Measurements from ENCODE around the gene KDM3B. TPM values are rescaled to one million over a fixed set of nuclear protein-coding genes. Genes with fewer than 3 reads are reported as not detected.
A peak's percentile ranks its signal among the peaks of the same experiment; 100 is the strongest.

The KDM3B gene
- total and polyA plus RNA-seq, 2 of the 8 experiments (the other 6 are each of a cell fraction or from before 2014, with no cell fraction given), result 27.1 to 78.1 TPM

DNA sequence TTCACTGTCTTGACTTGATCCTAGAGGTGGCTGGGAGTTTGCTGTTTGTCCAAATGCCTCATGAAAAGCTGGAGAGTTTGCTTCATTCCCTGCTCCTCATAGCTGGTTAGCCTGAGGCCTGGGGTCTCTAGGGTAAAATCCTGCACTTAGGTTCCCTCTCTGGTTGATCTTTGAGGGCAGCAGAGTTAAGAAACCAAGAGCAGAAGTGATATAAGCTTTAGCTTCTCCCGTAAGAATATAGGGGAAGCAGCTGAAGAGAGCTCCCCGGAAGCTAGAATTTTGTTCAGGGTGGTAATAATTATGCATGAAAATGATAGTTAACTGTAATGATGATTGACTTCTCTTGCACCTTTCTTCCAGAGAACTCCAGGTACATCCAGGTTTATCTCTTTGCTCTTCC, 13.0 kb upstream of the KDM3B start:
- H3K27me3 ChIP-seq (replicated peaks in 1 of 4; ENCODE audit: control insufficient read depth in 3 of 4, extremely low read depth in 1 of 4, insufficient read depth in 3 of 4, low read length in 3 of 4), result no peaks in the 10 kb centered on the region
- peaks cover 2 to 3% of the 10 kb centered on the region in 2 experiments for H4K20me1 ChIP-seq (replicated peaks in 1 of 2; ENCODE audit: control insufficient read depth in 1 of 2, insufficient read depth in 2 of 2, low read length in 2 of 2)
- H3K23ac ChIP-seq (ENCODE audit: insufficient read length), result no peak overlapping the region
- ChIA-PET CTCF (ENCODE audit: partially characterized antibody) (interaction anchor here (0.8 to 13.6 kb wide), 3 partner anchors 8 to 24 kb away, joined by 3 to 196 read pairs (median 4); partner anchors contain the start of gene KDM3B), POLR2A (ENCODE audit: partially characterized antibody) (interaction anchor here (0.5 to 8.2 kb wide), 14 partner anchors 8 to 222 kb away, joined by 3 to 254 read pairs (median 6); partner anchors contain the start of genes BRD8, CDC23, EGR1 and ETF1)
- H3K4me3 ChIP-seq (ENCODE audit: extremely low read depth in 1 of 4, insufficient read depth in 2 of 4, low read depth in 3 of 4, low read length in 4 of 4), result peak overlapping the region; percentile 68 to 95 (median 91)
- peak overlapping the region; percentile 42 for H4K5ac ChIP-seq (ENCODE audit: insufficient read length, low read depth, low read length)
- H3K9ac ChIP-seq (replicated peaks in 1 of 4; ENCODE audit: extremely low read depth in 1 of 4, low read depth in 3 of 4, low read length in 3 of 4), result peak overlapping the region; percentile 67 to 84 (median 76)
- peak overlapping the region; percentile 24 for H3K4ac ChIP-seq (replicated peaks; ENCODE audit: insufficient read length, low read depth, low read length)
- 77% methylated on average over 2 of the region's 2 CpGs; no CpG with 5 or more reads in 1 of the 2 experiments for WGBS, 2 experiments (ENCODE audit: extremely low coverage in 1 of 2, insufficient coverage in 1 of 2, insufficient read length in 1 of 2, insufficient replicate concordance in 2 of 2, low coverage in 1 of 2, low lambda C conversion rate in 2 of 2, missing lambda C conversion rate in 1 of 2)
- DNase-seq (ENCODE audit: low read depth in 1 of 2, low spot score in 2 of 2) (no peak), FAIRE-seq (no peak)
- no peak overlapping the region for H2AFZ ChIP-seq (ENCODE audit: low read length)
- no peaks in the 10 kb centered on the region for H3K9me3 ChIP-seq (ENCODE audit: insufficient read depth in 2 of 2, low read depth in 1 of 2, low read length in 1 of 2)
- H3K23me2 ChIP-seq (ENCODE audit: low read depth, low read length), result peaks cover 8% of the 10 kb centered on the region; the same call in 1 of the 2 replicates
- no peak overlapping the region for H2BK120ac ChIP-seq (replicated peaks; ENCODE audit: low read depth, low read length)
- peaks cover 20% of the 10 kb centered on the region for H3K79me1 ChIP-seq (ENCODE audit: low read depth, low read length)
- 0 out of 2 replicates have a peak overlapping the region, but pooled peaks have one; percentile 47 for H2BK15ac ChIP-seq (ENCODE audit: low read length)
- H3K79me2 ChIP-seq (ENCODE audit: control insufficient read depth in 1 of 2, insufficient read depth in 2 of 2, low read length in 2 of 2), result peaks cover 10 to 39% of the 10 kb centered on the region in 2 experiments
- H3K36me3 ChIP-seq (ENCODE audit: control insufficient read depth in 2 of 4, insufficient read depth in 4 of 4, low read length in 3 of 4), result peaks cover 8 to 31% (median 23%) of the 10 kb centered on the region in 4 experiments
- no peak for TF ChIP-seq EGR1 (IDR thresholded peaks at IDR 0.05; ENCODE audit: borderline replicate concordance, low read depth, low read length)
- TF ChIP-seq SP2 (IDR thresholded peaks at IDR 0.05; ENCODE audit: low read length), result no peak
- TF ChIP-seq BCL11A (IDR thresholded peaks at IDR 0.05; ENCODE audit: low read depth in 2 of 2, low read length in 2 of 2), result no peak
- no peak for TF ChIP-seq RAD21 (IDR thresholded peaks at IDR 0.05 in 1 of 2, conservative IDR thresholded peaks at IDR 0.05 in 1 of 2; ENCODE audit: low read depth in 2 of 2, low read length in 2 of 2)
- no peak overlapping the region for H4K8ac ChIP-seq (ENCODE audit: extremely low read depth, insufficient read depth, low read length)
- H3K18ac ChIP-seq (ENCODE audit: extremely low read depth, low read length), result peak overlapping the region; percentile 72; the same call in 1 of the 2 replicates
- no peak overlapping the region for H3K56ac ChIP-seq (replicated peaks; ENCODE audit: insufficient read length, low read depth, low read length)
- H3K4me1 ChIP-seq (replicated peaks in 1 of 4; ENCODE audit: control insufficient read depth in 3 of 4, insufficient read depth in 4 of 4, low read length in 3 of 4), result peaks cover 0 to 5% (median 2%) of the 10 kb centered on the region in 4 experiments; a peak in 4 of 7 replicates
- H3K14ac ChIP-seq (ENCODE audit: insufficient read length), result no peak overlapping the region
- 0 out of 2 replicates have a peak overlapping the region, but pooled peaks have one; percentile 89 for H2BK12ac ChIP-seq (ENCODE audit: low read depth, low read length)
- H3K4me2 ChIP-seq (ENCODE audit: insufficient read depth in 1 of 2, low read depth in 2 of 2, low read length in 2 of 2), result peak overlapping the region; percentile 98
- H2BK20ac ChIP-seq (ENCODE audit: low read length), result no peak overlapping the region
- peak overlapping the region; percentile 32 for H4K91ac ChIP-seq (replicated peaks; ENCODE audit: insufficient read length, low read length)
- peak overlapping the region; percentile 70; the same call in 1 of the 2 replicates for H3K27ac ChIP-seq (ENCODE audit: low read depth, low read length)
- peak overlapping the region; percentile 3; the same call in 1 of the 2 replicates for H2AK5ac ChIP-seq (ENCODE audit: low read depth, low read length)
- H2BK5ac ChIP-seq (ENCODE audit: low read depth, low read length), result peak overlapping the region; percentile 62; the same call in 1 of the 2 replicates

All from H1 (cell line).